ENCODE data around the gene VAV2.
A peak's percentile ranks its signal among the peaks of the same experiment; 100 is the strongest.

VAV2 gene

GRCh38 chr9:134026981-134027380 lies 34.9 kb upstream of the VAV2 start:
- no peak for DNase-seq

GRCh38 chr9:134026581-134026980 lies 34.5 kb upstream of the VAV2 start:
- no peak for DNase-seq

GRCh38 chr9:134025606-134026541 lies 33.8 kb upstream of the VAV2 start:
- no peak for DNase-seq

- DNase-seq = peak; percentile 47
Measured at GRCh38 chr9:134024828-134025605, 32.9 kb upstream of the VAV2 start, which contains the start of gene BRD3OS. BRD3OS (plus strand) TSS chr9:134025481; CDS start chr9:134026748, 1,267 bp downstream.

- no peak for DNase-seq
Measured at GRCh38 chr9:134024214-134024792, 32.2 kb upstream of the VAV2 start.

GRCh38 chr9:134014946-134015345 lies 22.8 kb upstream of the VAV2 start:
- no peak for DNase-seq

GRCh38 chr9:134011401-134011800 lies 19.3 kb upstream of the VAV2 start:
- no peak for DNase-seq

GRCh38 chr9:134010310-134011173 lies 18.4 kb upstream of the VAV2 start:
- no peak for DNase-seq

GRCh38 chr9:134007571-134007970 lies 15.4 kb upstream of the VAV2 start:
- DNase-seq = no peak

- DNase-seq = no peak
Measured at GRCh38 chr9:134007150-134007549, 15.0 kb upstream of the VAV2 start.

- DNase-seq = no peak
Measured at GRCh38 chr9:134005381-134005780, 13.3 kb upstream of the VAV2 start.

- no peak for DNase-seq
Measured at GRCh38 chr9:134004881-134005280, 12.8 kb upstream of the VAV2 start.

- no peak for DNase-seq
Measured at GRCh38 chr9:134004131-134004873, 12.2 kb upstream of the VAV2 start.

- DNase-seq = no peak
Measured at GRCh38 chr9:134003237-134003636, 11.1 kb upstream of the VAV2 start.

- no peak for DNase-seq
Measured at GRCh38 chr9:134002796-134003195, 10.7 kb upstream of the VAV2 start.

GRCh38 chr9:133999851-134000265 lies 7.7 kb upstream of the VAV2 start:
- no peak for DNase-seq

GRCh38 chr9:133998915-133999595 lies 6.9 kb upstream of the VAV2 start:
- no peak for DNase-seq

GRCh38 chr9:133997584-133997983 lies 5.5 kb upstream of the VAV2 start:
- no peak for DNase-seq

- DNase-seq = no peak
Measured at GRCh38 chr9:133996531-133997520, 4.7 kb upstream of the VAV2 start.
